ENCODE data around the gene CXCR1.

CXCR1 gene

GRCh38 chr2:218202266-218202665, 35.5 kb upstream of the CXCR1 start:
- WGBS, 2 donors (ENCODE audit: extremely low coverage in 2 of 2, insufficient read length in 2 of 2, insufficient replicate concordance in 1 of 2) = no CpG with 5 or more reads among the region's 3 CpGs
- H3K4me2 ChIP-seq (ENCODE audit: insufficient read depth, low read length, poor library complexity, severe bottlenecking) = no peak overlapping the region
- H2AK5ac ChIP-seq (ENCODE audit: low read depth, low read length) = no peak overlapping the region
- no peak overlapping the region for H2BK5ac ChIP-seq (ENCODE audit: low read length)
- H3K4ac ChIP-seq (ENCODE audit: low read length) = no peak overlapping the region
- H3K27ac ChIP-seq (replicated peaks; ENCODE audit: low read length) = no peak overlapping the region
- peaks cover 0 to 8% (median 0%) of the 10 kb centered on the region in 3 experiments for H3K27me3 ChIP-seq (ENCODE audit: control insufficient read depth in 3 of 3, insufficient read depth in 3 of 3, low read depth in 1 of 3, low read length in 3 of 3)
- no peak for DNase-seq (ENCODE audit: low spot score)
- H3K18ac ChIP-seq (ENCODE audit: low read length) = no peak overlapping the region
- H3K9me3 ChIP-seq (replicated peaks in 1 of 2; ENCODE audit: control insufficient read depth in 2 of 2, insufficient read depth in 1 of 2, low read depth in 1 of 2, low read length in 2 of 2) = no peaks in the 10 kb centered on the region
- H4K91ac ChIP-seq (ENCODE audit: low read depth, low read length, poor library complexity) = no peak overlapping the region
- H3K79me1 ChIP-seq (ENCODE audit: low read depth, low read length) = no peaks in the 10 kb centered on the region
- H3K4me1 ChIP-seq (ENCODE audit: control insufficient read depth in 2 of 2, insufficient read depth in 1 of 2, low read depth in 1 of 2, low read length in 2 of 2) = no peaks in the 10 kb centered on the region
- no peak overlapping the region for H2BK12ac ChIP-seq (ENCODE audit: low read length)
- no peaks in the 10 kb centered on the region for H3K36me3 ChIP-seq (replicated peaks in 1 of 2; ENCODE audit: control insufficient read depth in 2 of 2, insufficient read depth in 2 of 2, low read length in 2 of 2)
- no peak overlapping the region for H2BK120ac ChIP-seq (ENCODE audit: low read depth, low read length)
- no peak overlapping the region for H3K4me3 ChIP-seq (ENCODE audit: low read length in 2 of 2)
- no peak overlapping the region for H3K14ac ChIP-seq (ENCODE audit: low read length)
- H2AFZ ChIP-seq (ENCODE audit: low read length) = no peak overlapping the region
- H3K23ac ChIP-seq (ENCODE audit: low read depth, low read length, poor library complexity) = no peak overlapping the region
- no peak overlapping the region for H3K9ac ChIP-seq (ENCODE audit: low read depth, low read length, poor library complexity)
- H2BK15ac ChIP-seq (ENCODE audit: low read length) = no peak overlapping the region
- no peak overlapping the region for H4K8ac ChIP-seq (ENCODE audit: low read depth, low read length)

- Histone ChIP-seq H3K4ac (ENCODE audit: low read length) (no peak overlapping the region), H3K4me1 (ENCODE audit: control insufficient read depth in 2 of 2, insufficient read depth in 1 of 2, low read depth in 1 of 2, low read length in 2 of 2) (no peaks in the 10 kb centered on the region), H3K79me1 (ENCODE audit: low read depth, low read length) (no peaks in the 10 kb centered on the region), H3K4me2 (ENCODE audit: insufficient read depth, low read length, poor library complexity, severe bottlenecking) (no peak overlapping the region), H4K8ac (ENCODE audit: low read depth, low read length) (no peak overlapping the region), H2AK5ac (ENCODE audit: low read depth, low read length) (no peak overlapping the region), H3K18ac (ENCODE audit: low read length) (no peak overlapping the region), H3K27ac (replicated peaks; ENCODE audit: low read length) (no peak overlapping the region), H3K23ac (ENCODE audit: low read depth, low read length, poor library complexity) (no peak overlapping the region), H3K14ac (ENCODE audit: low read length) (no peak overlapping the region), H4K91ac (ENCODE audit: low read depth, low read length, poor library complexity) (no peak overlapping the region), H2BK15ac (ENCODE audit: low read length) (no peak overlapping the region), H2BK5ac (ENCODE audit: low read length) (no peak overlapping the region), H3K9me3 (replicated peaks in 1 of 2; ENCODE audit: control insufficient read depth in 2 of 2, insufficient read depth in 1 of 2, low read depth in 1 of 2, low read length in 2 of 2) (no peaks in the 10 kb centered on the region), H2BK12ac (ENCODE audit: low read length) (no peak overlapping the region), H3K4me3 (ENCODE audit: low read length in 2 of 2) (no peak overlapping the region), H3K27me3 (ENCODE audit: control insufficient read depth in 3 of 3, insufficient read depth in 3 of 3, low read depth in 1 of 3, low read length in 3 of 3) (peaks cover 0 to 13% (median 0%) of the 10 kb centered on the region in 3 experiments), H2BK120ac (ENCODE audit: low read depth, low read length) (no peak overlapping the region), H3K9ac (ENCODE audit: low read depth, low read length, poor library complexity) (no peak overlapping the region), H3K36me3 (replicated peaks in 1 of 2; ENCODE audit: control insufficient read depth in 2 of 2, insufficient read depth in 2 of 2, low read length in 2 of 2) (no peaks in the 10 kb centered on the region), H2AFZ (ENCODE audit: low read length) (no peak overlapping the region)
- WGBS, 2 donors (ENCODE audit: extremely low coverage in 2 of 2, insufficient read length in 2 of 2, insufficient replicate concordance in 1 of 2) = no CpG with 5 or more reads among the region's 4 CpGs
- no peak for DNase-seq (ENCODE audit: low spot score)
Measured at GRCh38 chr2:218196974-218197373, 30.2 kb upstream of the CXCR1 start.

GRCh38 chr2:218194880-218195279, 28.1 kb upstream of the CXCR1 start:
- no peak overlapping the region for H4K91ac ChIP-seq (ENCODE audit: low read depth, low read length, poor library complexity)
- H2BK5ac ChIP-seq (ENCODE audit: low read length) = no peak overlapping the region
- H3K27me3 ChIP-seq (ENCODE audit: control insufficient read depth in 3 of 3, insufficient read depth in 3 of 3, low read depth in 1 of 3, low read length in 3 of 3) = peaks cover 0 to 10% (median 0%) of the 10 kb centered on the region in 3 experiments
- no peak overlapping the region for H3K4me3 ChIP-seq (ENCODE audit: low read length in 2 of 2)
- no peak overlapping the region for H2AK5ac ChIP-seq (ENCODE audit: low read depth, low read length)
- no peaks in the 10 kb centered on the region for H3K4me1 ChIP-seq (ENCODE audit: control insufficient read depth in 2 of 2, insufficient read depth in 1 of 2, low read depth in 1 of 2, low read length in 2 of 2)
- H2BK12ac ChIP-seq (ENCODE audit: low read length) = no peak overlapping the region
- H2BK15ac ChIP-seq (ENCODE audit: low read length) = no peak overlapping the region
- H3K27ac ChIP-seq (replicated peaks; ENCODE audit: low read length) = no peak overlapping the region
- no peak overlapping the region for H2BK120ac ChIP-seq (ENCODE audit: low read depth, low read length)
- no peaks in the 10 kb centered on the region for H3K36me3 ChIP-seq (replicated peaks in 1 of 2; ENCODE audit: control insufficient read depth in 2 of 2, insufficient read depth in 2 of 2, low read length in 2 of 2)
- H3K9ac ChIP-seq (ENCODE audit: low read depth, low read length, poor library complexity) = no peak overlapping the region
- no peak overlapping the region for H3K14ac ChIP-seq (ENCODE audit: low read length)
- H4K8ac ChIP-seq (ENCODE audit: low read depth, low read length) = no peak overlapping the region
- WGBS, 2 donors (ENCODE audit: extremely low coverage in 2 of 2, insufficient read length in 2 of 2, insufficient replicate concordance in 1 of 2) = no CpG with 5 or more reads among the region's 3 CpGs
- no peak overlapping the region for H3K4me2 ChIP-seq (ENCODE audit: insufficient read depth, low read length, poor library complexity, severe bottlenecking)
- H3K23ac ChIP-seq (ENCODE audit: low read depth, low read length, poor library complexity) = no peak overlapping the region
- no peak for DNase-seq (ENCODE audit: low spot score)
- H2AFZ ChIP-seq (ENCODE audit: low read length) = peak overlapping the region; percentile 33
- H3K4ac ChIP-seq (ENCODE audit: low read length) = no peak overlapping the region
- no peaks in the 10 kb centered on the region for H3K9me3 ChIP-seq (replicated peaks in 1 of 2; ENCODE audit: control insufficient read depth in 2 of 2, insufficient read depth in 1 of 2, low read depth in 1 of 2, low read length in 2 of 2)
- no peak overlapping the region for H3K18ac ChIP-seq (ENCODE audit: low read length)
- no peaks in the 10 kb centered on the region for H3K79me1 ChIP-seq (ENCODE audit: low read depth, low read length)

- no peak overlapping the region for H4K8ac ChIP-seq (ENCODE audit: low read depth, low read length)
- no peak overlapping the region for H2AK5ac ChIP-seq (ENCODE audit: low read depth, low read length)
- no peak overlapping the region for H2BK120ac ChIP-seq (ENCODE audit: low read depth, low read length)
- H3K23ac ChIP-seq (ENCODE audit: low read depth, low read length, poor library complexity) = no peak overlapping the region
- H2AFZ ChIP-seq (ENCODE audit: low read length) = no peak overlapping the region
- no peaks in the 10 kb centered on the region for H3K36me3 ChIP-seq (replicated peaks in 1 of 2; ENCODE audit: control insufficient read depth in 2 of 2, insufficient read depth in 2 of 2, low read length in 2 of 2)
- peaks cover 0 to 7% (median 0%) of the 10 kb centered on the region in 3 experiments for H3K27me3 ChIP-seq (ENCODE audit: control insufficient read depth in 3 of 3, insufficient read depth in 3 of 3, low read depth in 1 of 3, low read length in 3 of 3)
- DNase-seq (ENCODE audit: low spot score) = no peak
- H3K4me2 ChIP-seq (ENCODE audit: insufficient read depth, low read length, poor library complexity, severe bottlenecking) = no peak overlapping the region
- no peak overlapping the region for H2BK5ac ChIP-seq (ENCODE audit: low read length)
- H3K4me3 ChIP-seq (ENCODE audit: low read length in 2 of 2) = no peak overlapping the region
- H3K27ac ChIP-seq (replicated peaks; ENCODE audit: low read length) = no peak overlapping the region
- no peaks in the 10 kb centered on the region for H3K4me1 ChIP-seq (ENCODE audit: control insufficient read depth in 2 of 2, insufficient read depth in 1 of 2, low read depth in 1 of 2, low read length in 2 of 2)
- no peak overlapping the region for H3K9ac ChIP-seq (ENCODE audit: low read depth, low read length, poor library complexity)
- no peaks in the 10 kb centered on the region for H3K9me3 ChIP-seq (replicated peaks in 1 of 2; ENCODE audit: control insufficient read depth in 2 of 2, insufficient read depth in 1 of 2, low read depth in 1 of 2, low read length in 2 of 2)
- H3K18ac ChIP-seq (ENCODE audit: low read length) = no peak overlapping the region
- no peak overlapping the region for H2BK15ac ChIP-seq (ENCODE audit: low read length)
- WGBS, 2 donors (ENCODE audit: extremely low coverage in 2 of 2, insufficient read length in 2 of 2, insufficient replicate concordance in 1 of 2) = no CpG with 5 or more reads among the region's 4 CpGs
- H2BK12ac ChIP-seq (ENCODE audit: low read length) = no peak overlapping the region
- H3K79me1 ChIP-seq (ENCODE audit: low read depth, low read length) = no peaks in the 10 kb centered on the region
- no peak overlapping the region for H3K14ac ChIP-seq (ENCODE audit: low read length)
- H3K4ac ChIP-seq (ENCODE audit: low read length) = no peak overlapping the region
- no peak overlapping the region for H4K91ac ChIP-seq (ENCODE audit: low read depth, low read length, poor library complexity)
Measured at GRCh38 chr2:218193701-218194100, 26.9 kb upstream of the CXCR1 start.
